GM21619 (cell line): ENCODE measurements around the gene ANKRD63.

Source experiments
- ATAC-seq: cut with Tn5 transposase; IDR thresholded peaks from one replicate; pipeline ENCODE4 v1.9.1; 2021; ENCODE audit not compliant: unreplicated experiment

ANKRD63 gene

GRCh38 chr15:40280260-40281056 lies 2.4 kb downstream of the ANKRD63 start:
- ATAC-seq, result no peak

- ATAC-seq, result no peak
These were observed 3.3 kb downstream of the ANKRD63 start for GRCh38 chr15:40279437-40280141.

DNA sequence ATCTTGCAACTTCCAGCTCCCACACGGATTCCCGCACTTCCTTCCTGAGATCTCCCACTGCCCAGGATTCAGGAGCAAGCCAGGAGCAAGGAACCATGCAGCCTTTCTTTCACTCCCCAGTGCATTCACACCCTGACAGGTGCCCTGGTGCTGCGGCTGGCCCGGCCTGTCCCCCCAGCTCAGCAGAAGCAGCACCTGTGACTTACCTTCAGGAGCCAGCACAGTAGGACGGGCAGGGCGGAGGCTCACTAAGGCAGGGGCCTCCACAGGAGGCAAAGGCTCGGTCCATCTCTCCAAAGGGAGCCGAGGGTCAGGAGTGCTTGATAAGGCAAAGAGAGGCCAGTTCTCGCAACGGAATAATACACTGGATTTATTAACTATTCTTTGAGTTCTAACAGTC lies 4.8 kb downstream of the ANKRD63 start:
- ATAC-seq, result no peak

- no peak for ATAC-seq
These were observed 5.4 kb downstream of the ANKRD63 start for GRCh38 chr15:40277471-40277870.

- ATAC-seq, result no peak
These were observed 5.9 kb downstream of the ANKRD63 start for GRCh38 chr15:40276927-40277326.

GRCh38 chr15:40275954-40276353 lies 6.9 kb downstream of the ANKRD63 start:
- no peak for ATAC-seq

GRCh38 chr15:40275523-40275922 lies 7.3 kb downstream of the ANKRD63 start:
- no peak for ATAC-seq

DNA sequence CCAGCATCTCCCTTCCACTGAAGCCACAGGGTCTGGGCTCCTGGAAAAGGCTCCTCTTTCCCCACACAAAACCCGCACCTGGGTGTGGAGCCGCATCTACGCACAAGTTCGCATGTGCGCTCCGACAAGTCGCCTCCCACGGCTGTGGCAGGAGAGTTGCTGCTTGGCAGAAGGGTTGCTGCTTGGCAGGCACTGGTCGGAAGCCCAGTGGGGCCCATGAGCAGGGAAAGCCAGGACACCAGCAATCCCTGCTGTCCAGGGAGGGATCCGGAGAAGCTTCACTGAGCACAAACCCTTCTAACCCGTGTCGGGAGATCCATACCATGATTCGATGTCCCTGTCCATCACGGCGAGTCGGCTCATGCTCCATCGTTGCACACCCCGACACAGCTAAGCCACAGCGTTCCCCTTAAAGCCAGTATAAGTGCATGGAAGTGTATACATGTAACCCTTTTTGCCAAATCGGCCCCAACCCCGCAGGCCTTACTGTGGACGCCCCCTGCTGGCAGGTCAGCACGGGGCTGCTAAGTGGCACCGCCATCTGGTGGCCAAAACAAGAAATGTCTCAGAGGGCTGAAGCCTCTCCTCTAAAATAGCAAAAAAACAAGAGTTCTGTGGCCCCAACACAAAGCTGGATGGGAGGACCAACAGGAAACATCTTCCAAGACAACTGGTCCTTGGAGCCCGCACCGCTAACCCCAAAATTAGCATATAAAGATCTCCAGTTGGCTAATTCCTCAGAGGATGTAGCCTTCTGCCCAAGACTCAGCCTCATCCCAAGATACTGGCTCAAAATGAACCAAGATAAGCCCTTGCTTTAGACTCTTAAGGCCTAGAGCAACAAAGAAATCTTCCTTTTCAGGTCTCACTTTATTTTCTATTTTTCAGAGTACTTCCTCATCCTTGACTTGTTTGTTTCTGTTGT lies 8.3 kb downstream of the ANKRD63 start:
- no peak for ATAC-seq

DNA sequence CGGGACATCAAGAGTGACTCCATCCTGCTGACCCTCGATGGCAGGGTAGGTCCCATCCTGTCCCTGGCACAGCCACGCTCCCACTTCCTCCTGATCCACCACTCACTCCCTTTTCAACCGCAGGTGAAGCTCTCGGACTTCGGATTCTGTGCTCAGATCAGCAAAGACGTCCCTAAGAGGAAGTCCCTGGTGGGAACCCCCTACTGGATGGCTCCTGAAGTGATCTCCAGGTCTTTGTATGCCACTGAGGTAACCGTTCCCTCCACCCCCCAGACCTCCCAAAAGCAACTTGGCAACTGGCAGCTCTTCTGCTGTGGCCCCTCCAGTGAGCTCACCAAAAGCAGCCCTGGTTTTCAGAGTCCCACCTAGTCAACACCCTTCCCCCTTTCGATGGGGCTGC lies 9.4 kb downstream of the ANKRD63 start:
- ATAC-seq, result no peak

DNA sequence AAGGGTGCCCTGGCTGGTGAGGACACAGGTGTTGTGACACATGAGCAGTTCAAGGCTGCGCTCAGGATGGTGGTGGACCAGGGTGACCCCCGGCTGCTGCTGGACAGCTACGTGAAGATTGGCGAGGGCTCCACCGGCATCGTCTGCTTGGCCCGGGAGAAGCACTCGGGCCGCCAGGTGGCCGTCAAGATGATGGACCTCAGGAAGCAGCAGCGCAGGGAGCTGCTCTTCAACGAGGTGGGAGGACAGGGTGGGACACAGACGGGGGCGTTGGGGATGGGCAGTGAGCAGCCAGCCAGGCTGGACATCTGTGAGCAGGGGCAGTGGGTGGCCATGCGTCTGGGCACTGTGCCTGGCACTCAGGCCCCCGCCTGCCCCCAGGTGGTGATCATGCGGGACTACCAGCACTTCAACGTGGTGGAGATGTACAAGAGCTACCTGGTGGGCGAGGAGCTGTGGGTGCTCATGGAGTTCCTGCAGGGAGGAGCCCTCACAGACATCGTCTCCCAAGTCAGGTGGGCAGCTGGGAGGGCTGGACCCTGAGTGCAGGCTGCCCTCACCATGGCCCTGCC lies 10.3 kb downstream of the ANKRD63 start:
- no peak for ATAC-seq

- no peak for ATAC-seq
These were observed 11.0 kb downstream of the ANKRD63 start for GRCh38 chr15:40271685-40272484.

GRCh38 chr15:40270246-40270995 lies 12.4 kb downstream of the ANKRD63 start:
- no peak for ATAC-seq

- ATAC-seq, result no peak
These were observed 13.3 kb downstream of the ANKRD63 start for GRCh38 chr15:40269604-40270003.

- ATAC-seq, result no peak
These were observed 15.2 kb downstream of the ANKRD63 start for GRCh38 chr15:40267670-40268069.

DNA sequence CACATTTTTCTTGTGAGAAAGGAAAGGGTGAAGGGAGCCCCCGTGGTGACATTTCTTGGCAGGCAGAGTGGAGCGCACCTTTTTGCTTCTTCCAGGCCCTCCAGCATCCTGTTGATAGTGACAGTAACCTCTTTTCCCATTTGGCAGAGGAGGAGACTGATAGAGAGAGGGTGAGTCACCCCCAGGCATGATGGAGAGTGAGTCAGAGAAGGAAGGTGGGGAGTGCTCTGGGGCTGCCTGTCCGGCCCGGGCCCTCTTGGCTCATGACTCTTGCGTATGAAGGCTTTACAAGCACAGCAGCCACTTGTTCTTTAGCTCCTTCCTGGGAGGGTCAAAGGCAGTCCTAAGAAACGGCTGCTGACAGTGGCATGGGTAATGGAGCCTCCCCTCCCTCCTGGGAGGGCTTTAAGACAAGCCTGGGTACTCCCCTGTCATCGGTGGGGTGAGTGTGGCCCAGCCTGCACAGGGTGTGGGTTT lies 16.0 kb downstream of the ANKRD63 start:
- ATAC-seq, result no peak

DNA sequence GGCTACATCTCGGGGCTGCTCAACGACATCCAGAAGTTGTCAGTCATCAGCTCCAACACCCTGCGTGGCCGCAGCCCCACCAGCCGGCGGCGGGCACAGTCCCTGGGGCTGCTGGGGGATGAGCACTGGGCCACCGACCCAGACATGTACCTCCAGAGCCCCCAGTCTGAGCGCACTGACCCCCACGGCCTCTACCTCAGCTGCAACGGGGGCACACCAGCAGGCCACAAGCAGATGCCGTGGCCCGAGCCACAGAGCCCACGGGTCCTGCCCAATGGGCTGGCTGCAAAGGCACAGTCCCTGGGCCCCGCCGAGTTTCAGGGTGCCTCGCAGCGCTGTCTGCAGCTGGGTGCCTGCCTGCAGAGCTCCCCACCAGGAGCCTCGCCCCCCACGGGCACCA lies 17.0 kb downstream of the ANKRD63 start:
- ATAC-seq, result no peak

GRCh38 chr15:40265355-40265754 lies 17.5 kb downstream of the ANKRD63 start:
- ATAC-seq, result no peak

DNA sequence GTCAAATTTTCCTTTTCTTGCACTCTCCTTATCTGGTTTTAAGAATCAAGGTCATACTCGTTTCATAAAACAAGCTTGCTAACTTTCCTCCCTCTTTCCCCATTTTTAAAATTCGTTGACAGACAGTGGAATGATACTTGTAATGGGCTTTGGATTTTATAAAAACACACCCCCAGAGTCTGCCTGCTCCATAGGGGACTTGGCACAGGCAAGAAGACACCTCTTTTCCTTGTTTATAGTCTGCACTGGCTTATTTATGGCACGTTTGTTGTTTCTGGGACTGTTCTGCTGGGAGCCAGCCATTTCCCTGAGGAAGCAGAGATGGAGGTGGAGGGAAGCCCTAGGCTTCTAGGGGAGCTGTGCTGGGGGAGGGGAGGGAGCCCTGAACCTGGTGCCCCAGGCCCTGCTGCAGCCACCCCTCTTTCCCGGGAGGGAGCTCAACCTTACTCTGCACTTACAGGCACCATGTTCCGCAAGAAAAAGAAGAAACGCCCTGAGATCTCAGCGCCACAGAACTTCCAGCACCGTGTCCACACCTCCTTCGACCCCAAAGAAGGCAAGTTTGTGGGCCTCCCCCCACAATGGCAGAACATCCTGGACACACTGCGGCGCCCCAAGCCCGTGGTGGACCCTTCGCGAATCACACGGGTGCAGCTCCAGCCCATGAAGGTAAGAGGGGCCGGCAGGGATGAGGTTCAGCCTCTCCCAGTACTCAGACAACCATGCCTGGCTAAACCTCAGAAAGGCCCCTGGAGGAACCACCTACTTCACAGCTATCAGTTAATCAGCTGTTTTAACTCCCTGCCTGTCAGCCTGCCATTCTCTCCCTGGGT lies 18.3 kb downstream of the ANKRD63 start:
- no peak for ATAC-seq
